H9 (cell line): Measurements from ENCODE around the gene RBM5. TPM values are rescaled to one million over a fixed set of nuclear protein-coding genes. Genes with fewer than 3 reads are reported as not detected.

Source experiments
- DNase-seq: peaks from one replicate; pipeline ENCODE4 v3.0.0-alpha.2; 2017
- H2AFZ ChIP-seq: one replicate; pipeline ENCODE4 v1.6.1; 2013; ENCODE audit warnings: mild to moderate bottlenecking, low read length, control low read depth, moderate library complexity
- H2AK5ac ChIP-seq: 2 replicates; pipeline ENCODE4 v1.6.1; 2013; ENCODE audit warnings: low read length, control low read depth, mixed read lengths; ENCODE audit not compliant: insufficient read length
- H2BK120ac ChIP-seq: one replicate; pipeline ENCODE4 v1.6.1; 2013; ENCODE audit warnings: low read depth, mild to moderate bottlenecking, low read length, control low read depth, inconsistent platforms; ENCODE audit not compliant: poor library complexity, severe bottlenecking
- H2BK12ac ChIP-seq: 2 replicates; pipeline ENCODE4 v1.6.1; 2013; ENCODE audit warnings: low read length, control low read depth, mixed read lengths, low read depth; ENCODE audit not compliant: insufficient read length
- H2BK15ac ChIP-seq: 2 replicates; pipeline ENCODE4 v1.6.1; 2013; ENCODE audit warnings: low read depth, low read length, control low read depth
- H2BK20ac ChIP-seq: one replicate; pipeline ENCODE4 v1.6.1; 2013; ENCODE audit warnings: low read depth, mild to moderate bottlenecking, low read length, control low read depth, inconsistent platforms; ENCODE audit not compliant: poor library complexity, severe bottlenecking
- H2BK5ac ChIP-seq: 2 replicates; pipeline ENCODE4 v1.6.1; 2013; ENCODE audit warnings: low read length, control low read depth, mixed read lengths; ENCODE audit not compliant: insufficient read length
- H3K14ac ChIP-seq: 2 replicates; pipeline ENCODE4 v1.6.1; 2013; ENCODE audit warnings: low read length, control low read depth; ENCODE audit not compliant: insufficient read depth
- H3K18ac ChIP-seq: 2 replicates; pipeline ENCODE4 v1.6.1; 2013; ENCODE audit warnings: low read depth, mild to moderate bottlenecking, mixed read lengths, low read length, control low read depth; ENCODE audit not compliant: insufficient read length
- H3K23ac ChIP-seq: 2 replicates; pipeline ENCODE4 v1.6.1; 2013; ENCODE audit warnings: low read length, control low read depth, mixed read lengths, low read depth; ENCODE audit not compliant: insufficient read length
- H3K23me2 ChIP-seq: 2 replicates; pipeline ENCODE4 v1.6.1; 2013; ENCODE audit warnings: low read depth, mild to moderate bottlenecking, mixed read lengths, low read length, control low read depth; ENCODE audit not compliant: insufficient read length, poor library complexity, severe bottlenecking
- H3K27ac ChIP-seq: 2 replicates; pipeline ENCODE4 v1.5.1; 2013; ENCODE audit warnings: low read length, control low read depth, mixed read lengths, low read depth; ENCODE audit not compliant: insufficient read length
- H3K27me3 ChIP-seq: 2 replicates; pipeline ENCODE4 v1.6.1; 2013; ENCODE audit warnings: low read length, control low read depth, inconsistent platforms; ENCODE audit not compliant: insufficient read depth
- H3K4ac ChIP-seq: 2 replicates; pipeline ENCODE4 v1.6.1; 2013; ENCODE audit warnings: low read depth, mild to moderate bottlenecking, control low read depth, inconsistent platforms, low read length, moderate library complexity
- H3K4me1 ChIP-seq: 2 replicates; pipeline ENCODE4 v1.6.1; 2013; ENCODE audit warnings: low read length, control low read depth, inconsistent platforms; ENCODE audit not compliant: insufficient read depth
- H3K4me2 ChIP-seq: 2 replicates; pipeline ENCODE4 v1.6.1; 2013; ENCODE audit warnings: low read length, control low read depth, mixed read lengths; ENCODE audit not compliant: insufficient read length, insufficient read depth
- H3K56ac ChIP-seq: 2 replicates; pipeline ENCODE4 v1.6.1; 2013; ENCODE audit warnings: low read depth, mild to moderate bottlenecking, mixed read lengths, low read length, control low read depth; ENCODE audit not compliant: insufficient read length
- H3K79me1 ChIP-seq: 2 replicates; pipeline ENCODE4 v1.6.1; 2013; ENCODE audit warnings: low read depth, mild to moderate bottlenecking, moderate library complexity, low read length, control low read depth, inconsistent platforms; ENCODE audit not compliant: insufficient read depth, poor library complexity, severe bottlenecking
- H3K79me2 ChIP-seq: 2 replicates; pipeline ENCODE4 v1.6.1; 2013; ENCODE audit warnings: low read length, control low read depth, inconsistent platforms; ENCODE audit not compliant: insufficient read depth
- H3K9ac ChIP-seq: 2 replicates; pipeline ENCODE4 v1.6.1; 2013; ENCODE audit warnings: low read length, control low read depth, mixed read lengths; ENCODE audit not compliant: insufficient read length; ENCODE audit errors: extremely low read depth
- H3K9me3 ChIP-seq: one replicate; pipeline ENCODE4 v1.6.1; 2013; ENCODE audit warnings: low read depth, low read length, inconsistent platforms; ENCODE audit not compliant: control insufficient read depth
- H3T11ph ChIP-seq: one replicate; pipeline ENCODE4 v1.6.1; 2013; ENCODE audit warnings: mild to moderate bottlenecking, low read length, control low read depth, inconsistent platforms
- H4K20me1 ChIP-seq: one replicate; pipeline ENCODE4 v1.6.1; 2013; ENCODE audit not compliant: control insufficient read depth, insufficient read length, insufficient read depth
- H4K5ac ChIP-seq: 2 replicates; pipeline ENCODE4 v1.6.1; 2013; ENCODE audit warnings: low read depth, mild to moderate bottlenecking, mixed read lengths, low read length, control low read depth; ENCODE audit not compliant: insufficient read length
- H4K8ac ChIP-seq: replicated peaks from 2 replicates; pipeline ENCODE4 v1.6.1; 2013; ENCODE audit warnings: low read length, control low read depth, mixed read lengths, low read depth; ENCODE audit not compliant: insufficient read length
- H4K91ac ChIP-seq: 2 replicates; pipeline ENCODE4 v1.6.1; 2013; ENCODE audit warnings: low read depth, mild to moderate bottlenecking, moderate library complexity, mixed read lengths, low read length, control low read depth; ENCODE audit not compliant: insufficient read length
- H3K27ac Mint-ChIP-seq, 3 experiments: 2 replicates in 2 of 3; 3 replicates in 1 of 3; pipeline ENCODE4 v1.8.0; 2020 to 2021; ENCODE audit warnings: mixed read lengths in 3 of 3, mild to moderate bottlenecking in 1 of 3, moderate library complexity in 1 of 3
- H3K27me3 Mint-ChIP-seq: 2 replicates; pipeline ENCODE4 v1.8.0; 2021; ENCODE audit warnings: low read depth, mild to moderate bottlenecking, moderate library complexity, mixed read lengths
- H3K36me3 Mint-ChIP-seq, 3 experiments: 2 replicates in 2 of 3; 3 replicates in 1 of 3; pipeline ENCODE4 v1.8.0; 2020 to 2021; ENCODE audit warnings: low read depth in 3 of 3, mixed read lengths in 3 of 3; ENCODE audit not compliant: insufficient read depth in 1 of 3
- H3K4me1 Mint-ChIP-seq, 2 experiments: 2 replicates each; pipeline ENCODE4 v1.8.0; 2020; ENCODE audit warnings: mixed read lengths in 2 of 2
- H3K4me3 Mint-ChIP-seq, 2 experiments: 2 replicates in 1 of 2; 3 replicates in 1 of 2; pipeline ENCODE4 v1.8.0; 2020 to 2021; ENCODE audit warnings: mild to moderate bottlenecking in 2 of 2, mixed read lengths in 2 of 2, moderate library complexity in 1 of 2
- H3K9me3 Mint-ChIP-seq, 2 experiments: 2 replicates in 1 of 2; 3 replicates in 1 of 2; pipeline ENCODE4 v1.8.0; 2020; ENCODE audit warnings: mild to moderate bottlenecking in 2 of 2, mixed read lengths in 2 of 2, moderate library complexity in 1 of 2
- CTCF ChIP-seq: fragments of 200-600 bp; sonication (generic); conservative IDR thresholded peaks from 3 replicates; pipeline ENCODE4 v1.8.0; 2021; ENCODE audit warnings: antibody characterized with exemption, mild to moderate bottlenecking
- WGBS: extraction: QIAGEN DNeasy Blood & Tissue Kit; methylation state at CpG from one replicate; pipeline ENCODE4 v1.1.7; 2013; ENCODE audit warnings: missing lambda C conversion rate, low lambda C conversion rate, mixed read lengths; ENCODE audit not compliant: insufficient read length; ENCODE audit errors: extremely low coverage; 5-methylcytosine and 5-hydroxymethylcytosine counted together
- total RNA-seq: library from RNA; stranded (reverse); gene quantifications from 2 replicates; pipeline ENCODE4 v1.2.1, GENCODE V29; 2021

Gene RBM5
- total RNA-seq, 1 experiment from 2014 or later, result 123 TPM

GRCh38 chr3:50122071-50122470 lies 33.4 kb downstream of the RBM5 start:
- Histone ChIP-seq H3K79me1 (no peaks in the 10 kb centered on the region), H2BK120ac (no peak overlapping the region), H3K27ac (no peak overlapping the region), H3K79me2 (no peaks in the 10 kb centered on the region), H4K20me1 (no peaks in the 10 kb centered on the region), H4K91ac (no peak overlapping the region), H4K8ac (no peak overlapping the region), H2BK15ac (no peak overlapping the region), H2AK5ac (no peak overlapping the region), H3K56ac (no peak overlapping the region), H3K23me2 (no peaks in the 10 kb centered on the region), H3K9me3 (no peaks in the 10 kb centered on the region), H3T11ph (no peak overlapping the region), H3K4ac (no peak overlapping the region), H3K27me3 (no peaks in the 10 kb centered on the region), H2BK5ac (no peak overlapping the region), H3K4me2 (no peak overlapping the region), H3K9ac (no peak overlapping the region), H2BK20ac (no peak overlapping the region), H2AFZ (no peak overlapping the region), H2BK12ac (no peak overlapping the region), H4K5ac (no peak overlapping the region), H3K14ac (no peak overlapping the region), H3K18ac (no peak overlapping the region), H3K23ac (no peak overlapping the region), H3K4me1 (peaks cover 4% of the 10 kb centered on the region; the same call in 1 of the 2 replicates)
- H3K36me3 Mint-ChIP-seq, result peaks cover 22 to 32% (median 28%) of the 10 kb centered on the region in 3 experiments
- TF ChIP-seq CTCF, result no peak
- peaks cover 4% of the 10 kb centered on the region; the same call in 1 of the 2 replicates for H3K27me3 Mint-ChIP-seq
- no CpG with 5 or more reads among the region's 2 CpGs for WGBS
- H3K27ac Mint-ChIP-seq, result no peak overlapping the region
- H3K9me3 Mint-ChIP-seq, result no peaks in the 10 kb centered on the region
- no peak for DNase-seq
- H3K4me3 Mint-ChIP-seq, result no peak overlapping the region
- peaks cover 27 to 39% of the 10 kb centered on the region in 2 experiments for H3K4me1 Mint-ChIP-seq
